Measurements from ENCODE around the gene DOHH.

GRCh38 chr19:3543150-3544057 is 42.9 kb upstream of the DOHH start:
- TF ChIP-seq CTCF (IDR thresholded peaks at IDR 0.05 in 8 of 11, conservative IDR thresholded peaks at IDR 0.05 in 3 of 11), result no peak
- peak in 2 of 3 donors; percentile 27 to 52 for TF ChIP-seq POLR2AphosphoS5 (IDR thresholded peaks at IDR 0.05)
